Measurements from ENCODE around the gene GNPTAB.
"Not testable (repeated sequence)": the region's sequence is repeated elsewhere in the genome, so short reads cannot be mapped to it uniquely, and the experiment has no call there.

- not testable (repeated sequence) for TF ChIP-seq CTCF, POLR2A, EP300 (IDR thresholded peaks at IDR 0.05)
These were observed 96.3 kb downstream of the GNPTAB start for GRCh38 chr12:101734482-101734881.

All from tibial nerve (tissue), 4 donors.